Measurements from ENCODE around the gene SIPA1L3.

DNA sequence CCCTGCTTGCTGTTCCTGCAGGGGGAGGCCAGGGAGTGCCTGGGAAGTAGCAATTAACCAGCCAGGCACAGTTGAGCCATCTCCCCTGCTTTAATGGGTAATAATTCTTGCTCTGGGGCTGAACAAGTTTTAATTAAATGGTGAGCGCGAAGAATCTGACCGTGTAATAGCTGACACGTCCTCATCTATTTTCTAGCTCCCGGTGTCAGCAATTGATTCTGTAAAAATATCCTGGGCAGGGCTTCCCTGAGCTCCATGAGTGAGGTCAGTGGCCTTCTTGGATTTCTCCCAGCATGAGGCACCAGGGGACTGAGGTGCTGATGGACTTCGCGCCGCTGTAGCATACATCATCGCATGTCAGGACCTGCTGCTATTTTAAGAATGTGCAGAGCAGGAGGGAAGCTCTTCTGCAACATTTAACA is 26.9 kb downstream of the SIPA1L3 start:
- TF ChIP-seq PBX3 (IDR thresholded peaks at IDR 0.05) (no peak), EP300 (IDR thresholded peaks at IDR 0.05; ENCODE audit: borderline replicate concordance in 1 of 2, low read depth in 1 of 2, low read length in 1 of 2) (no peak), TCF12 (IDR thresholded peaks at IDR 0.05) (no peak), RAD21 (IDR thresholded peaks at IDR 0.05; ENCODE audit: low read length) (no peak)
- TF ChIP-seq, protein P1, sequence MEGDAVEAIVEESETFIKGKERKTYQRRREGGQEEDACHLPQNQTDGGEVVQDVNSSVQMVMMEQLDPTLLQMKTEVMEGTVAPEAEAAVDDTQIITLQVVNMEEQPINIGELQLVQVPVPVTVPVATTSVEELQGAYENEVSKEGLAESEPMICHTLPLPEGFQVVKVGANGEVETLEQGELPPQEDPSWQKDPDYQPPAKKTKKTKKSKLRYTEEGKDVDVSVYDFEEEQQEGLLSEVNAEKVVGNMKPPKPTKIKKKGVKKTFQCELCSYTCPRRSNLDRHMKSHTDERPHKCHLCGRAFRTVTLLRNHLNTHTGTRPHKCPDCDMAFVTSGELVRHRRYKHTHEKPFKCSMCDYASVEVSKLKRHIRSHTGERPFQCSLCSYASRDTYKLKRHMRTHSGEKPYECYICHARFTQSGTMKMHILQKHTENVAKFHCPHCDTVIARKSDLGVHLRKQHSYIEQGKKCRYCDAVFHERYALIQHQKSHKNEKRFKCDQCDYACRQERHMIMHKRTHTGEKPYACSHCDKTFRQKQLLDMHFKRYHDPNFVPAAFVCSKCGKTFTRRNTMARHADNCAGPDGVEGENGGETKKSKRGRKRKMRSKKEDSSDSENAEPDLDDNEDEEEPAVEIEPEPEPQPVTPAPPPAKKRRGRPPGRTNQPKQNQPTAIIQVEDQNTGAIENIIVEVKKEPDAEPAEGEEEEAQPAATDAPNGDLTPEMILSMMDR (IDR thresholded peaks at IDR 0.05) = no peak

All from SK-N-SH (cell line).